Fibroblast of gingiva (primary cell): ENCODE results near the gene PLCB3.

Experiments
- DNase-seq: peaks from one replicate; pipeline ENCODE4 v3.0.0-alpha.2; 2011; ENCODE audit warnings: low read depth

PLCB3 gene

DNA sequence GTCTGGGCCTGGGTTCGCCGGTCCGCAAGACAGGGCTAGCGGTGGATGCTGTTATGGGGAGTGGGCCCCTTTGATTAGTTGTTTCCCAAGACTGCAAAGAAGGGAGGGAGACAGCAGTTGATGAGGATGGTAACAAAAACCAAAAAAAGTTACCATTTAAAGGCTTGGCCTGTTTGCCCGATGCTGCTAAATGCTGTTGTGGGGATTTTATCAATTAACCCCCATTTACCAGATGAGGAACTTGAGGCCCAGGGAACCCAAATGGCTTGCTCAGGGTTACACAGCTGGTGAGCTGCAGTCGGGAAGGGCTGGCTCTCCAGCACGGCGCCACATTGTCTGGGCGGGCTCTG is 28.7 kb upstream of the PLCB3 start:
- DNase-seq = no peak

- DNase-seq = no peak
These were observed 28.2 kb upstream of the PLCB3 start for GRCh38 chr11:64223001-64223651.

- no peak for DNase-seq
These were observed 27.0 kb upstream of the PLCB3 start for GRCh38 chr11:64224151-64224890.

GRCh38 chr11:64224891-64225607 is 26.3 kb upstream of the PLCB3 start:
- no peak for DNase-seq

DNA sequence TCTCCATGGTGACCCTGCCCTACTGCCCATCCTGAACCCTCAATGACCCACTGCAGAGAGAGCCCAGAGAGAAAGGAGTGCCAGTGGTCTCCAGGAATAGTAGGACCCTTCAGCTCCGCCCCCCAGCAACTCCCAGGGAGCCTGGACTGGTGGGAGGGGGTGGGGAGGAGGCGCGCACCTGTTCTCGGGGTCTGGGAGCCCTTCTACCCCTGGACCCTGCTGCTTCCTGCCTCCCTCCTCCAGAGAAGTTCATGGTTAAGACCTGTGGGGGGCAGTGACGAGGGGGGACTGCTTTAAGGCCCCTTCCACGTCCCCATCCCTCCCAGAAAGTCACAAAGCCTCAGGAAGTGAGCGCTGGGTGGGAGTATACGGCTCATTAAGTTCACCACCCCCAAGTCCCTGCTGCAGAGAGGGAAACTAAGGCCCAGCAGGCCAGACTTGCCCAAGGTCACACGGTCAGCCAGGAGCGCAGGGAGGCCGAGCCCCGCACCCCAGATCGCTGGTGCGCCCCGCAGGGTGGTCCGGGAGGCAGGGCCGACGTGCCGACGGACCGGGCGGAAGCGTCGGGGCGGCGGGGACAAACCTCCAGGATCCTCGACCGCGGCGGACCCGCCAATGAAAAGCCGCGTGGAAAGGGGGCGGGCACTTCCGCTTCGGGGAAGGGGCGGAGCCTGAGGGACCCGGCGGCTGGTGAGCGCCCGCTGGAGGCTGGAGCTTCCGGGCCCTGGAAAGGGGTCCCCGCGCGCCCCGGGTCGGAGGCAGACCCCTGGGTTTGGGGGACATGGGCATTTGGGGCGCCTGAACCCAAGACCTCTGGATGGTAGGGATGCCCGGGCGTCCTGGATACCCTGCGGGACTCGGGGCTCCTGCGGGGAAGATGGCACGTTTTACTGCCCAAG is 25.5 kb upstream of the PLCB3 start, which contains the start of the genes NUDT22 and TRPT1:
Gene NUDT22, plus strand, starts transcription at position 667 of the 899 bp plus-strand sequence. CDS start 379 bp downstream, outside the sequence.
Gene TRPT1, minus strand, starts transcription at position 579 of the 899 bp plus-strand sequence. Its CDS starts 326 bp downstream, at position 253.
- peak; percentile 73 for DNase-seq

DNA sequence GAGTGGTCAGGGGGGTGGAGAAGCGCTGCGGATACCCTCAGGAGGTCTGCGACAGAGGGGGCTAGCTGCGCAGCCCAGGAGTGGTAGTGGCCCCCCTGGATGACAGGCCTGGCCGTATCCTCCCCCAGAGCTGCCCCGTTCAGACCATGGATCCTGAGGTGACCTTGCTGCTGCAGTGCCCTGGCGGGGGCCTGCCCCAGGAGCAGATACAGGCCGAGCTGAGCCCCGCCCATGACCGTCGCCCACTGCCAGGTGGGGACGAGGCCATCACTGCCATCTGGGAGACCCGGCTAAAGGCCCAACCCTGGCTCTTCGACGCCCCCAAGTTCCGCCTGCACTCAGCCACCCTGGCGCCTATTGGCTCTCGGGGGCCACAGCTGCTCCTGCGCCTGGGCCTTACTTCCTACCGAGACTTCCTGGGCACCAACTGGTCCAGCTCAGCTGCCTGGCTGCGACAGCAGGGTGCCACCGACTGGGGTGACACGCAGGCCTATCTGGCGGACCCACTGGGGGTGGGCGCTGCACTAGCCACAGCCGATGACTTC is 24.8 kb upstream of the PLCB3 start:
- DNase-seq = no peak

GRCh38 chr11:64227405-64227956 is 23.8 kb upstream of the PLCB3 start:
- no peak for DNase-seq

- no peak for DNase-seq
These were observed 22.1 kb upstream of the PLCB3 start for GRCh38 chr11:64229090-64229743.

DNA sequence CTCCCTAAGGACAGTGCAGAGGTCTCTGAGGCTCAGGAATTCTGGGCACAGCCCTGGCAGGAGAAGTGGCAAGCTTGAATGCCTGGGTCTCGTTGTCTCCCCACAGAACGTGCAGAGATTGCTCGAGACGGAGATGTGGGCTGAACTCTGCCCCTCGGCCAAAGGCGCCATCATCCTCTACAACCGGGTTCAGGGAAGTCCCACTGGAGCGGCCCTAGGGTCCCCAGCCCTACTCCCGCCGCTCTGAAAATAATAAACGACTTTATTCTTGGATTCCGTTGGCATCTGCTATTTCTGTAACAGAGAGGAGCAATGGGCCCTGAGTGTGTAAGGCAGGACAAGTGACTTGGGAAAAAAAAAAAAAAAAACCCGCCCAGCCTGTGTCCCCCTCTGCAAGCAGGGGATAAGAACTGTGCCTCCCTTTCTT is 21.6 kb upstream of the PLCB3 start:
- DNase-seq = no peak

DNA sequence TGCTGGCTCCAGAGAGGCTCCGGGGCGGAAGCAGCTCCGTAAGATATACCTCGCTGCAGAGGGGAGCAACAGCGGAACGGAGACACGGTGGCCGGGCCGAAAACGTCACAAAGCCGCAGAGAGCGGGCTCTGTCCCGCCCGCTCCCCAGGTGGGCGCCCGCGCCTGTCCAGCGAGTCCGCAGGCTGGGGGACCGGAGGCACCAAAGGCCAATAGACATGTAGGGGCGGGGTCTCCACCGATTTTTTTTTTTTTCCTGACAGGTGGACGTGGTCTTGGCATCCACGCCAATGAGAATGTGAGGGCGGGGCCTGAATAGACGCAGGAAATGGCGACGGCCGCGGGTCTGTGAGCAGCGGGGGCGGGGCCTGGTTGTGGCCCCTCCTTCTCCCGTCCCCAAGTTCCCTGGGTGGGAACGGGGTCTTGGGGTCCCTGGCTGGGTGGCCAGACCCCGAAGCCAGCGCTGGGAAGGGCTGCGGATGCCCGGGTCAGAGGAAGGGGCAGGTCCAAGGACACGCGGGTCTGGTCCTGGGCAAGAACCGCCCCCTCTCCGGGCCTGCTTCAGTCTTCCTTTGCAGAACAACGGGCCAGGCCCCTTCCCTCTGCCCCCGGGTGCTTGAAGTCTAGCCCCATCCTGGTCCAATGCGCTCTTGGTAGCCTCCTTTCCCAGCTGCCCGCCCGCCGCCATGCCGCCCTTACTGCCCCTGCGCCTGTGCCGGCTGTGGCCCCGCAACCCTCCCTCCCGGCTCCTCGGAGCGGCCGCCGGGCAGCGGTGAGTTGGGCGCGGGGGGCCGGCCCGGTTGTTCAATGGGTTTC is 21.0 kb upstream of the PLCB3 start, which contains the start of gene DNAJC4:
Gene DNAJC4, plus strand, starts transcription at position 378 of the 814 bp plus-strand sequence. Its CDS starts 307 bp downstream, at position 685.
- DNase-seq = peak; percentile 75

- no peak for DNase-seq
These were observed 20.4 kb upstream of the PLCB3 start for GRCh38 chr11:64230985-64231365.

DNA sequence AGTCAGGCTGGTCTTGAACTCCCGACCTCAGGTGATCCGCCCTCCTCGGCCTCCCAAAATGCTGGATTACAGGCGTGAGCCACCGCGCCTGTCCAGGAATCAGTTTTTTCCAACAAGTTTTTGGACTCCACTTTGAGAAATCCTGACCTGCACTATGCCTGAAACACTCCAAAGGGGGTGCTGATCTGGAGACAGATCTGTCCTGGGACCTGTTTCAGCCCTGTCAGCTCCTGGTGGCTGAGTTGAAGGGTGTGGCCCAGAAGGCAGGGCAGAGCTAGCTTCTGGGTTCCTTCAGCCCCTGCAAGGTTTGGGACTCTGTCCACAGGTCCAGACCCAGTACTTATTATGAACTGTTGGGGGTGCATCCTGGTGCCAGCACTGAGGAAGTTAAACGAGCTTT is 19.8 kb upstream of the PLCB3 start:
- no peak for DNase-seq

DNA sequence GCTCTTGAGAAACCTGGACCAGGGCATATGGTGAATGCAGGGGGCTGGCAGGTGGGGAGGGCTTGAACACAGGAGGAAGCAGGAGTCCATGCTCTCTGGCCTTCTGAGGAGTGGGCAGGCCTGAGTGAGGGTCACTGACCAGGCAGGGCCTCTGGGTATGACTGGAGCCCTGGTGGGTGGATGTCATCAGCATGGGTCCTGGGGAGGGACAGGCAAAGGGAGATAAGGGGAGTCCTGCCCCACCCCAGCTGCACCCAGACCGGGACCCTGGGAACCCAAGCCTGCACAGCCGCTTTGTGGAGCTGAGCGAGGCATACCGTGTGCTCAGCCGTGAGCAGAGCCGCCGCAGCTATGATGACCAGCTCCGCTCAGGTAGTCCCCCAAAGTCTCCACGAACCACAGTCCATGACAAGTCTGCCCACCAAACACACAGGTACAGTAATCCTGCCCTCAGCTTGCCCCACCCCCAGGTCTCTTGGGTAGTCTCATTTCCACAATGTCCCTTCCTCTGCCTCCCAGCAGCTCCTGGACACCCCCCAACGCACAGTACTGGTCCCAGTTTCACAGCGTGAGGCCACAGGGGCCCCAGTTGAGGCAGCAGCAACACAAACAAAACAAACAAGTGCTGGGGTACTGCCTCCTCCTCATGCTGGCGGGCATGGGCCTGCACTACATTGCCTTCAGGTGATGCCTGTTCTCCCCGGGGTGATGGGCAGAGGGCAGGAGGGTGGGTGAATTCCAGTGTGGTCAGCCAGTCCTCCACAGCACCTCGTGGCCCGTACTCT is 19.0 kb upstream of the PLCB3 start:
- no peak for DNase-seq

DNA sequence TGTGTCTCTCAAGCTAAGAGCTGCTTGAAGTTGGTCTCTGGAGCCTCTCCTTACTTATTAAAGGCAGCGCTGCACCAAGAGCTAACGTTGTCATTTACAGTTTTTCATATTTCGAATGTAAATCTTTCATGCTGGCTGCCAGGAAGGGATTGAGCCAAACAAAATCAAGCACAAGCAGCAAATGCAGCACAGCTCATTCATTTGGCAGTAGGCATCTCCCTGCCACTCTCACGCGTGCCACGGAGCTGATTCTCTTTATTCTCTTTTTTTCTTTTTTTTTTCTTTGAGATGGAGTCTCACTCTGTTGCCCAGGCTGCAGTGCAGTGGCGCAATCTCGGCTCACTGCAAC is 18.4 kb upstream of the PLCB3 start:
- no peak for DNase-seq

- peak; percentile 58 for DNase-seq
These were observed 17.3 kb upstream of the PLCB3 start, which contains the start of gene VEGFB for GRCh38 chr11:64233913-64234586. TSS of gene VEGFB (plus strand) at chr11:64234584. CDS start at chr11:64234834, 250 bp downstream.

DNA sequence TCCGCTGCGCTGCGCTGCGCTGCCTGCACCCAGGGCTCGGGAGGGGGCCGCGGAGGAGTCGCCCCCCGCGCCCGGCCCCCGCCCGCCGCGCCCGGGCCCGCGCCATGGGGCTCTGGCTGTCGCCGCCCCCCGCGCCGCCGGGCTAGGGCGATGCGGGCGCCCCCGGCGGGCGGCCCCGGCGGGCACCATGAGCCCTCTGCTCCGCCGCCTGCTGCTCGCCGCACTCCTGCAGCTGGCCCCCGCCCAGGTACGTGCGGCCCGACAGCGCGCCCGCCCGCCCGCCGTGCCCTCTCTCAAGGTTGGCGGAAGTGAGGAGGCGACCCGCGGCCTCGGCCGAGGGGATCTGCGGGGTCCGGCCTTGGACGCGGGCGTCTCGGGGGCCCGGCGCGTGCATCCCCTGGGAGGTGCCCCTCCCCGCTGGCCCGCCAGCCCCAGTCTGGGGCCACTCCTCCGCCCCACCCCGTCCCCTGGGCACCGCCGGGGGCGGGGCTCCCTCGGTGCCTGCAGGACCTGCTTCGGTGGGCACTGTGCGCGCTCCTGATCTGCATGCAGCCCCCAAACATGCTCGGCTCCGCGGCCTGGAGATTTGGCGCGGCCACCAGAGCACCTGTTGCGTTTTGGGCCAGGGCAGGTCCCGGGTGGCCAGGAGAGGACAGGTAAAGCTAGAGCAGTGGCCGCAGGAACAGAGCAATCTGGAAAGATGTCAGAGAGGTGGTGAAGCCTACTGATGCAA is 16.5 kb upstream of the PLCB3 start:
- no peak for DNase-seq

DNA sequence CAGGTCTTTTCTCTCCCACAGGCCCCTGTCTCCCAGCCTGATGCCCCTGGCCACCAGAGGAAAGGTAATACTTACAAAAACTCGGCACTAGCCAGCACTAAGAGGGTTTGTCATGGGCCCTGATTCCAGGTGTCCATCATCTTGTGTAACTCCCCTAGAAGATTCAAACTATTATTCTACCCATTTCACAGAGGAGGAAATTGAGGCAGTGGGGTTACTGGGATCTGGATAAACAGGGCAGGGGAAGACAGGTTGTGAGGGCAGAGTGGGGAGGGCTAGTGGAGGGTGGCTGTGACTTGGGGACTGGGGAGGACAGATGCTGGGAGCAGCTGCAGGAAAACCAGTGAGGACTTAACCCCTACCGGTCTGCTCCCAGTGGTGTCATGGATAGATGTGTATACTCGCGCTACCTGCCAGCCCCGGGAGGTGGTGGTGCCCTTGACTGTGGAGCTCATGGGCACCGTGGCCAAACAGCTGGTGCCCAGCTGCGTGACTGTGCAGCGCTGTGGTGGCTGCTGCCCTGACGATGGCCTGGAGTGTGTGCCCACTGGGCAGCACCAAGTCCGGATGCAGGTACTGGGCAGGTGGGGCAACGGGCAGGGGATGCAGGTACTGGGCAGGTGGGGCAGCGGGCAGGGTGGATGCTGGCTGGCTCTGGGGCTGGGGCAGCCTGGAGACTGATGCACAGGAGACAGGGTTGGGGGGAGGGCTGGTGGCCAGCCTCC is 15.7 kb upstream of the PLCB3 start:
- no peak for DNase-seq
